HT-29 (cell line): ENCODE results near the gene KRT33A. TPM values are rescaled to one million over a fixed set of nuclear protein-coding genes. Genes with fewer than 3 reads are reported as not detected.

Source experiments
- DNase-seq: peaks from one replicate; pipeline ENCODE4 v3.0.0-alpha.2; 2015; ENCODE audit warnings: low spot score
- total RNA-seq: library from RNA; depleted of rRNA; stranded (reverse); fragments of >200 nt; shearing (Covaris generic); gene quantifications from 2 replicates; pipeline ENCODE4 v1.2.3, GENCODE V29; 2014

The KRT33A gene
- total RNA-seq, 1 experiment from 2014 or later = not detected

- peak; percentile 84 for DNase-seq
These were observed 21.2 kb downstream of the KRT33A start for GRCh38 chr17:41329279-41329948.

DNA sequence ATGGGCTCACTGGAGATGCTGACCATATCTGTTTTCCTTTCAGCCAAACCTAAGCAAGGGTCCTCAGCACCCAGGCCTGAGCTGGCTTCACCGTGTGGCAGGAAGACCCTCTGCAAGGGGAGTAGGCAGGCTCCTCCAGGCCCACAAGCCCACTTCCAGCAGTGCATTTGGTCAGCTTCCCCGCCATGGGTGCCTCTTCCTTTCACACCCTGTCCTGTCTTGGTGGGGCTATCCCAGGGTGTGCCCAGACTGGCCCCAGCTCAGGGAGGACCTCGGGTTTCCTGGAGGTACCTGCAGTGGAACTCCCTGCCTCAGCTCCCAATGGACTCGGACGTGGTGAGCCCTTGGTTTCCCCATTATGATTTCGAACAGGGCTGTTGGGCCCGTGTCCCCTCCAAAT is 22.4 kb downstream of the KRT33A start:
- no peak for DNase-seq

GRCh38 chr17:41327411-41328120 is 23.1 kb downstream of the KRT33A start:
- no peak for DNase-seq

GRCh38 chr17:41326173-41327145 is 24.2 kb downstream of the KRT33A start:
- DNase-seq = no peak

DNA sequence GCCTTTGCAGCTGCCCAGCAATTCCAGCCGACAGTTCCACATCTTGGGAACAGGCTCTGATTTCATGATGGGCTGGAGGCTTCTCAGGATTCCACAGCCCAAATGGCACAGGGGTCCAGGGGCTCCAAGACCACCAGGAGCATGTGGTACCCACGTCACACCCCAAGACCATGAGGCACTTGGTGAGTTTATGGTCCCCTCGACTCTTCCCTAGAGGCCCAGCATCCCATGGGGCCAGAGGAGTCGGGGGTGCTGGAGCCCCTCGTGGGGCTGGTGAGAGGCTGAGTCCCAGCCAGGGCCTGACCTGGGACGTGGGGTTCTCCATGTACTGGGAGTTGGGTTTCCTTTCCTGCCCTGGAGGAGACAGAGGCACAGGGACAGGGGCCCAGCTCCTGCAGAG is 25.0 kb downstream of the KRT33A start:
- no peak for DNase-seq

GRCh38 chr17:41325126-41325525 is 25.5 kb downstream of the KRT33A start:
- no peak for DNase-seq

DNA sequence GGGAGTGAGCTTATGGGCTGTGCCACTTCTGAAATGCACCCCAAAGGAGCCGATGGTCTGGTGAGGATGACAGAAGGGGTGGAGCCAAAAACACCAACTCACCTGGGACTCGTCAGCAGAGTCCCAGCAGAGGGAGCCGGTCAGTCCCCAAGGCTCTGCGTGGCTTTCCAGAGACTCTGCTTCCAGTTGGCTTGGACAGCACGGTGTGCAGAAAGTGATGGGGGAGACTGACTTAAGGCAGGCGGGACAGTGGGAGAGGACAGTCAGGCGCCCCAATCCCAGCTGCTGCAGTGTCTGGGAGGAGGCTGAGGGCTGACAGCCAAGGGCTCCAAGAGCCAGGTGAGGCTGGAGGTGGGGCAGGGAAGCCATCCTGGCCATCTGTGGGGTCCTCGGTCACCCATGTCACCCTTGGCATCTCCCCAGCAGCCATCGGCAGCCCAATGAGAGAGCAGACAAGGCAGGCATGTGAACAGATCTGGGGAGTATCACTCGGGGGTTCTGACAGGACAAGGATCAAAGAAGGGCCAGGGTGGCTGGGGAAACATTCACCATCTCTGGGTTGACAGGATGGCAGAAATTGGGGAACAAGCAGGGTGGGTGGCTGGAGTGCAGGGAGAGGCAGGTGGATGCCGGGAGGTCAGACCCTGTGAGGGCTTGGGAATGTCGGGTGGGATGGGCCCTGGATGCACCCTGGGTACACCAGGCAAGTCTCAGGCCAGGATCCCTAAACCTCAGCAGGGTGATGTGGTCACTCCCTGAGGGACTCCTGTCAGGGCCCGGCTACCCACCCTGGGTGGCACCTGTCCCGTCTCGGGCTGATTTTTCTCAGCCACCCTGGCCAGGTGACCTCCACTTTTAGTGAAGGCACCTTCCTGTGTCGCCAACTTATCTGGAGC is 26.2 kb downstream of the KRT33A start:
- peak; percentile 77 for DNase-seq

DNA sequence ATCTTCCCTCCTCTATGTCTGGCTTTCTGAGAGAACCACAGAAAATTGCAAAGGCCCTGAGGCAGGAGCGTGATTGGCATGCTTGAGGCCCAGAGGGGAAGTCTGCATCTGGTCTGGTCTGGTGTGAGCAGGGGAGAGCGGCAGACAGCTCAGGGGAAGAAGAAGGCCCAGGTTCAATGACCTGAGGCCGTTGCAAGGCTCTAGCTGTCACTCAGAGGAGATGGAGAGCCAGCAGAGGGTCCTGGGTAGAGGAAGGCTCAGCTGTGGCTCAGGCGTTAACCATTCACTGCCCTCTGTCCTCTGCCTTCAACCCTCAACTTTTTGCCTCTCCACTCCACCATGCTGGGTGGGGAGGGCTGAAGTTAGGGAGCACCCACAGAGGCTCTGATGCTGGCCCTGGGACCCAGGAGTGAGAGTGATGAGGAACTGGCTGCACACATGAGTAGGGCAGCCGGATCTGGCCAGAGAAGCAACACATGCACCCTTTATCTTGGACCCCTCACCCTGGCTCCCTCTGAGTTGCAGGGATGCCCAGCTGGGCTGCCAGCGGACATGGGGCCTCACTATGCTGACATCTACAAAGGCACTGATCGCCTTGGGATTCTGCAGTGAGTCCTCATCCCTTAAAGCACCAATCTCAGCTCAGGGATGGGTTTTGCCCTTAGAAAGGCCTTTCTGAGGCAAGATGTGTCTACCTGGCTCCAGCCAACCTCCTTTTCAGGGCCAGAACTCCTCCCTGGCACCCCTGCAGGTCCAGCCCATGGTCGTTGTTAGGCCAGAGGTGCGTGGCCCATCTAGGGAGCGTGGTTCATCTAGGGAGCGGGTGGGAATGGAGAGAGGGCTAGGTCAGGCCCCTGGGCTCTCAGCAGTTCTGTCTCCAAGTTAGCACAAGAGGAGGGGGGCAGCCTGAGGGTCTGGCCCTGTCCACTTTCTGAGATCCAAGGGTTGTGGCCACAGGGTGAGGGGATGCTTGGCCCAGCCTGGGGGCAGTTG is 27.4 kb downstream of the KRT33A start:
- no peak for DNase-seq

DNA sequence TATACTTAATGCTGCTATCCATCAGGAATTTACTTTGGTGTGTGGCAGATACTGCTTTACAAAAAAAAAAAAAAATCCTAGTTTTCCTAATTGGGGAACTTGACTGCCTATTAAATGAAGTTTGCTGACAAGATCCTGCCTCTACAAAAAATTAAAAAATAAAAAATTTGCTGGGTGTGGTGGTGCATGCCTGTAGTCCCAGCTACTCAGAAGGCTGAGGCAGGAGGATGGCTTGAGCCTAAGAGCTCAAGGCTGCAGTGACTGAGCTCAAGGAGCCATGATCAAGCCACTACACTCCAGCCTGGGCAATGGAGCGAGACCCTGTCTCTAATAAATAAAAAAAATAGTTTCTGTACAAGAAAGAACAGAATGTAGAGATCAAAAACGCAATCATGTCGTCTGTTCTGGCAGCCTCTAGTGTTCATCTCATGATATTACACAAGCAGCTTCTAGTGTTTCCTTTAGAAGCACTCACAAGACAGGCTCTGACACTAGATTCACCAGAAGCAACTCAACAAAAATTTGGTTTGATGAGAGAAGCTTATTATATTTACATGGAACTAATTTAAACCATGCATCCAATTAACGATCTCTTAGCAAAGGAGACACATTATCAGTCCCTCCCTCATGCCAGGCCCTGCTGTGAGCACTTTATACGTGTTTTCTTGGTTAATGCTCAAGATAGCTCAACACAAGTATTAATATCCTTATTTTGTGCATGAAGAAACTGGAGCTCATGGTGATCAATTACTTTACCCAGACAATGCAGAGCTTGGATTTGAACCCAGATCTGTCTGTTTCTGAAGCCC is 28.3 kb downstream of the KRT33A start:
- DNase-seq = peak; percentile 61

DNA sequence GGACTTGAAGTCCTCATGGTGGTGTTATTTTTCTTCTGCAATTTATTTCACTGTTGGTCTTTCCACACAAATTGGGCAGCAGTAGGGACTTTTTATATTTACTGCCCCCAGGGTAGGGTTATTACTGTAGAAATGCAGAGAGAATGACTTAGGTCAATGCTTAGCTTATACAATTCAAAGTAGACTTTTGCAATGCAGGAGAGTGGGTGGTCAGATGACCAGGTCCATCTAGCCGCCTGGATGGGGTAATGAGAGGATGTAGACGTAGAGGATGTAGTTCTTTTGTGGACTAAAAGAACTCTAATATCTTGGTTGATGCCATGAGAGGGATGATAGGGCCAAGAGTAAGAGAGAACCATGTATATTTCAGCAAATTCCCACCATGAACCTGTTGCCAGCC is 32.4 kb downstream of the KRT33A start:
- DNase-seq = no peak

DNA sequence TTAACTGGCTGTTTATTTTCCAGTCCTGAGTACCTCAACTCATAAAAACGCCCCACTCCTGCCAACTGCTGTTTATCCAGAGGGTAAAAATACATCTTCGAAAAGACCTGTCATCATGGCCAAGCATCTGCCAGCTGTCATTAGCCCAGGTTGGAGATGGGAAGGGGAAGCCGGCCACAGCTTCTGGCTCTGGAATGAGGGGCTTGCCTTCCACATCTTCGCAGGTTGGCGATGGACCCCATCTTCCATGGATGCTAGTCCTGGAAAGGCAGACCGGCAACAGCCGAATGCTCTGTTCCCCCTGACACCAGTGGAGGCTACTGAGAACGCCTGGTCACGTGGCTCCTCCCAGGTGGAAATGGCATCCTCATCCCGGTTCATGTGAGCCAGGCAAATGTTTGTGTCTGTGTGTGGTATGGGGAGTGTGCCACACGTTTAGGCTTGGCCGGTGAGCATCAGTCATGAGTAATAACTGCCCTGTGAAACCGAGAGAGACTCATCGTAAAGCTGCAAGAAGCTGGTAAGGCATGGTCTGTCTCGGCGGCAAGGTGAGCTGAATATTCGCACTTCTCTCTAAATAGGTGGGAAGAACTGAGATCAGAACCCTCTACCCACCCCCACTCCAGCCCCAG is 34.7 kb downstream of the KRT33A start:
- DNase-seq = no peak

GRCh38 chr17:41315204-41315794 is 35.3 kb downstream of the KRT33A start, which contains the start of gene KRTAP17-1:
Gene KRTAP17-1, minus strand, starts transcription at chr17:41315710. Its CDS starts 60 bp downstream, at chr17:41315650.
- DNase-seq = no peak

GRCh38 chr17:41311111-41311510 is 39.5 kb downstream of the KRT33A start:
- no peak for DNase-seq

GRCh38 chr17:41308918-41309359 is 41.7 kb downstream of the KRT33A start, which contains the start of gene KRTAP16-1:
Gene KRTAP16-1, minus strand, starts transcription at chr17:41309309. Its CDS starts 56 bp downstream, at chr17:41309253.
- no peak for DNase-seq

DNA sequence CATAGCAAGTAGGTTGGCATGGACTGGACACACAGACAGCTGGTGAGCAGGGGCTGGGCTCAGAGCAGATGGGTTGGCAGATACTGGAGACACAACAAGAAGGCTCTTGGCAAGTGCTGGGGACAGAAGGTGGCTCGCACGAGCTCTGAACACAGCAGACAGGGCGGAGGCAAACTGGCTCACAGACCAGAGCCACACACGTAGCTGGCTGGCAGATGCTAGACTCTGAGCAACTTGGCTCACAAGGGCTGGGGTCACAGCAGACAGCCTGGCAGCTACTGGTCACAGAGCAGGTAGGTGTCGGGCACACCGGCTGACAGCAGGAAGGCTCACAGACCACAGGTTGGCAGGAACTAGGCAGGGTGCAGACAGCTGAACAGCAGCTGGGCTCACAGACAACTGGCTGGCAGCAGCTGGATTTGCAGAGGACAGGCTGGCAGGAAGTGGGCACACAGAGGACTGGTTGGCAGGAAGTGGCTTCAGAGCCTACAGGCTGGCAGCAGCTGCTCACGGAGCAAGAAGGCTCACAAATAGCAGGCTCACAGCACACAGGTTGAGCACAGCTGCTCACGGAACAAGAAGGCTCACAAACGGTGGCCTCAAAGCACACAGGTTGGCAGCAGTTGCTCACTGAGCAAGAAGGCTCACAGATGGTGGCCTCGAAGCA is 42.2 kb downstream of the KRT33A start:
- DNase-seq = no peak

DNA sequence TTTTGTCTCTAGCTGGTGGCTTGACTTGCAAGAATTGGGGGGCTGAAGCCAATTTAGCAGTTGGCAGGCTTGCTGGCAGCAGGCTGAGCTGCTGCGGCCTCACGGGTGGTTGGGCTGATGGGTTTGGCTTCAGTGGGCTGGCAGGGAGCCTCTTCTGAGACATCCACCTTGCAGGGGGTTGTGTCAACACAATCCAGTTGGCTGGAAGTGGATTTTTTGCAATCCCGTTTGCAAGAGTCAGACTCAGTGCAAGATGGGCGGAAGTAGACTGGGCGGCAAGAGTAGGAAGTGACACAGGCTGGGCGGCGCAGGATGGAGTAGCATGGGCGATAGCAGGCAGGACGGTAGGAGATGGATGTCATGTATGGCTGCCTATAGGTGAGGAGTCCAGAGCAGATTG is 43.0 kb downstream of the KRT33A start:
- DNase-seq = no peak

DNA sequence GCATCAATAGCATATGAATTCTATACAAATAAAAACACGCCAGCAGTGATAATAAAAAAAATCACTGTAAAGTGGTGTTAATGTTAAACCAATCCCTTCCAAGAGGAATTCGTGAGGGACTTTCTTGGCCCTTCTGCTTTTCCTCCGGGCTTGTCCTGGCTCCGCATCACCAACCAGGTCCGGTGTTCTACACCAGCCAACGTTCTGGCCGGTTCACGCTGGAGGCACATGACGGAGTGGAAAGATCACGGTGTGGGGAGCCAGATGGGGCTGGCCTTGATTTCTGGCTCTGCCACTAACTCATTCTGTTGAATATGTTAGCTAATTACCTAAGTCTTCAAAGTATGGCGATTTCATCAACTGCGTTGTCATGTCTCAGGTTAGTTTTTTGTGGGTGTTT is 46.5 kb downstream of the KRT33A start:
- DNase-seq = no peak
